Activated CD4-positive, alpha-beta T cell treated with anti-CD3 and anti-CD28 coated beads, Interleukin-10, Interleukin-2, amounts not matched to agents 100 ng/mL and 50 ng/mL, durations not matched to agents 16 hours and 8 hours (primary cell): Measurements from ENCODE around the gene CERS3.

Experiments used
- DNase-seq: peaks from one replicate; pipeline ENCODE4 v3.0.0-alpha.2; 2020

The CERS3 gene

DNA sequence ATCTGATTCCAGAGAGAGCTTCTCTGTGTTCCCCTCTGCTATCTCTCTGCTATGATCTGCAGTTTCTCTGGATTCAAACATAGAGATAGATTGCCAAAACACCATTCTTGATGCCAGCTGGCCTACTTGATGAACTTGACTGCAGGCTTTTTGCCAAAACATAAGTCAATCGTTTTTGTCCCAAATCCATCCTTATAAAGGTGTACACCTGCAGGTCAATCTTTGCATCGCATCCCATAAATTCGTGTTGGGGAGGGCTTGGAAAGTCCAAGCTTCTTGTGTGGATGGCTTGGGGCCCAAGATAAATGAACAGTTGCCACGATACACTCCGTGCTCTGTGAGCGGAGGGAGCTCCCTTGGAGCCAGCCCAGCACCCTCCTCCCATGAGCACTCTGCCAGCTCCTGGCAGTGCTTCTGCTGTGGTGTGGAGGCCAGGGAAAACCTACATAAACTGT, 2.7 kb downstream of the CERS3 start:
- DNase-seq = no peak

DNA sequence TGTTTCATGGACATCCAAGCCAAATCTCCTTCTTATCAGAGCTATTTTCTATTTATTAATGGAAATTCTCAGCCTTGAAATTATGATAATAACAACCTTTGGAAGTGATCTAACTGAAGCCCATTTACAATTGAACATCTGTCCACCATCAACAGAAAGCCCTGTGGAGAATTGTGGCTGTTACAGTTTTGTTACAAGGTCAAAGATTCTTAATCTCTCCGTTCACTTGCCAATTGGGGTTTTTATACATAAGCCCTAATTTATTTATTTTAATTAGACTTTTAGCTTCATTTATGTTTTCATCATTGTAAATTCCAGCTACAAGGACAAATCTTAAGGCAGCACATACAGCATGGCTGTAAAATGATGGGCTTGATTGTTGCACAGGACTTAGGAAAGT, 3.3 kb downstream of the CERS3 start:
- DNase-seq = no peak

DNA sequence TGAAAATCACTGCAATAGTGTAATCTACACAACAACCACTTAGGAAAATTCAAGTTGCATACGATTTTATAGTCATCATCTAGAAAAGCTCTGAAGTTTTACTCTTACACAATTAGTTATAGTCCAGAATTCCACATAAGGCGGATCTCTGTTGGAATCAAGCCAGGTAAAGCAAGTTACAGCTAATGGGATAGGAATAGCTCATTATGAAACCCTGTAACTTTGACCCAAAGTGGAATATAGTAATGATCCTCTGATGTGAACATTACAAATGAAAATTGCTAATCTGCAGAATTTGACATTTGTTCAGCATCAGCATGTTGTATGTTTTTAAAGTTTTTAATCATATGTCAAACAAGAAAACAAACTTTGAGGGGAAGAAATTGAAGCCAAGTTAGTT, 4.4 kb downstream of the CERS3 start:
- no peak for DNase-seq

DNA sequence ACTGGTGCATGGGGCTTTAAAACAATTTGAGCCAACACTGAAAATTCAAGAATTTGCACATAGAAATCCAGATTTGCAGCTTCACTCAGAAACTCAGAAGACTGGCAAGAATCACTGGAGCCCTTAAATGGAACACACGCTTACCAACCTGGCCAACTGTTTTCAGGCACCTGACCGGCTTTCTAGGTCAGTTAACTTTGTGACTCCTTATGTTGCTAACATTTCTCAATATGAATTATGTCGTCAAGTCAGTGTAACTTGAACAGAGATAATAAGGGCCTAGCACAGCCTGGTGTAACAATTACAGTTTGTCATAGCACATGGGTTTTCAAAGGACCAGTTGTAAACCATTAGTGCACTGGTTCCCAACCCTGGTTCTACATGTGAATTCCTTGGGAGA, 6.8 kb downstream of the CERS3 start:
- no peak for DNase-seq

DNA sequence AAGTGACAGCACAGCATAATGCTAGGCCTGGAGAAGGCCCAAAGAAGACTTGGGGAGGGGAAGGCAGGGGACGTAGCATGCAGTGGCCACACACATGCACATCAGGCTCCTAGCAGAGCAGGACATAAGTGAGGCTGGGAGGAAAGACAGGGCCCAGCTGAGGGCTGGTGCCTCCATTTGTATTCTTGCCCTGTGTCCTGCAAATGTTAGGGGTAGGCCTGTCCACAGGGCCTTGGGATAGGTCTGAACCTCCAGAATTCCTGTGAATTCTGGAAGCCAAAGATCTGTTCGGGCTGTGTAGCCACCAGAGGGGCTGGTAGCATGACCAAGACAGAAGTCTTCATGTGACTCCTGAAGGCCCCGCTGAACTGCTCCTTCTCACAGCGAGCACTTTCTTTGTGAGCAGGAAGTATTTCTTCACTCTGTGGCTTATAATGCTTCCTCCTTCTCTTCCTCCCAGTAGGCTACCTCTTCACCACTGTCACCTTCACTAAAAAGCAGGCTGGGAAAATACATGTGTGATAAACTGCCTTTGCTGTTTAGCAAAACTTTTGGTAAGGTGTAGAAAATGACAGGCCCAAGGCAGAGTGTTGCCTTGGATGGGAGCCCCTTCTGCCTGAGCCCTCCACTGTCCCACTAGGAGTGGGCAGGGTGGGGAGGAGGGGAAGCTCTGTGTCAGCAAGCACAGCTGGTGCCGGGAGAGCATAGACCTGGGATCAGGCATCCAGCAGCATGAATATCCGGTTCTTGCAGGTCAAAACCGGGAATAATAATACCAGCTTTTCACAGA, 8.4 kb downstream of the CERS3 start:
- peak; percentile 38 for DNase-seq

DNA sequence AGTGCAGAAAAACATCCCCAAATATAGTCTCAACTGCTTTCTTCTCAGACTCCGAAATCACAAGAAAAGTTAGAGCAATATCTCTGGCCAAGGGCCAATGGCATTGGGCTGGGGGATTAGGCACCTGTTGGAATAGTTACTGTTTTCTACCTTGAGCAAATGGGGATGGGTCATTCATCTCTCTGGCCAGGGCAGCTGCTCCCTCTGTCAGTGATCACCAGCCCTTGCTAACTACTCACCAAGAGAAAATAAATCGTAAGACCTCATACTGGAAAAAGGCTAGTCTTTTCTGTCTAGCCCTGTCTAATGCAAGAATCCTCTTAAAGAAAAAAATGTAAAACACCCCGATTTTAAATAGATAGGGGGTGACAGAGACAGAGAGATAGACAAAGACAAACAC, 10.9 kb downstream of the CERS3 start:
- no peak for DNase-seq

DNA sequence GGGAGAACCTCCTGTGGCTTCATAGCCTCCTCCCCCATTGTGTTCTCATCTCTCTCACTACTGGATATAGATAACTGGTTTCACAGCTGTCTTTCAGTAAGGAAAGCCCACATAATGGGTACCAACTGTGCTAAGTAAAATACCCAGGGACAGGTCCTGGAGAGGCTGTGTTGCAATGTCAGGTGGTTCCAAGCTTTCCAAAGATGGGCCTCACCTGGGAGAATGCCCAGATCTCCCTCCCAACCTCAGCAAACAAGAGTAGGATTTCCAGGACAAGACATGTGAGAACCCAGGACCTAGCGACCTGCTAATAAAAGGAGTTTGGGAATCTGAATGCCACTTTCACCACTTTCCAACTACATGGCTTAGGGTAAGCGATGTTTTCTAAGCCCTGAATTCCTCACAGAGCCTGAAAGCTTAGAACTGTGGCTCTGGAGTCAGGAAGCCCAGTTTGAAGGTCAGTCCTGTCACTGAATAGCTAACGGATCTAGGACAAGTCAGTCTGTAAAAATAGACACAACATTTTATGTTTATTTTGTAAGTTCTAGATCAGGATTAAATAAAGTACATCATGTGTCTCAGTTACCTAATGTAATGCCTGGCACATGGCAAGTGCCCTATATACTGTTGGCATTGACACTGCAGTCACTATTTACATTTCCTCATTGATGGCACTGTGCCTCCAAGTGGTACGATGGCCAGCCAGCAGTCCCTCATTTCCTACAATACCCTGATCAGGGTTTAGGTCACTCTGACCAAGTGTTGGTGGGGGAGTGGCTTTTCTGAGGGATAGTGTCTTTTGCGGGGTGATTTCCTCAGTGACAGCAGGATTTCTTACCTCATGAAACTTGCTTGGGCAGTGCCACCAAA, 11.9 kb downstream of the CERS3 start:
- no peak for DNase-seq

DNA sequence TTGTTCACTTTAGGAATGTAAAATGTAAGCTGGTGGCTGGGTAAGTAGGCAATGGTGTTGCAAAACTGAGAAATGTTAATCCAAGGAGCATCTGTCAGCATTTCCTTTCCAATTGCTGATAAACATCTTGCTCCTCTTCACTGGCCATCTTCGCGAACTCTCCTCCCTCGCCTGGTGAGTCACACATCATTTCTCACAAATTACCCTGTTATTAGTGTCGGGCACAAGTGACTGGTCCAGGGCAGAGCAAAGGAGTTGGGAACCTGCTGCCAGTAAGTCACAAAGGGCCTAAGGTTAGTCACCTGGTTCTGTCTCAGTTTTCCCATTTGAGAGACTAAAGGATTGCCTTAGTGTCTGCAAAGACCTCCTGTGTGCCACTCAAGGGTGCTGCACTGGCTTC, 13.0 kb downstream of the CERS3 start:
- no peak for DNase-seq

DNA sequence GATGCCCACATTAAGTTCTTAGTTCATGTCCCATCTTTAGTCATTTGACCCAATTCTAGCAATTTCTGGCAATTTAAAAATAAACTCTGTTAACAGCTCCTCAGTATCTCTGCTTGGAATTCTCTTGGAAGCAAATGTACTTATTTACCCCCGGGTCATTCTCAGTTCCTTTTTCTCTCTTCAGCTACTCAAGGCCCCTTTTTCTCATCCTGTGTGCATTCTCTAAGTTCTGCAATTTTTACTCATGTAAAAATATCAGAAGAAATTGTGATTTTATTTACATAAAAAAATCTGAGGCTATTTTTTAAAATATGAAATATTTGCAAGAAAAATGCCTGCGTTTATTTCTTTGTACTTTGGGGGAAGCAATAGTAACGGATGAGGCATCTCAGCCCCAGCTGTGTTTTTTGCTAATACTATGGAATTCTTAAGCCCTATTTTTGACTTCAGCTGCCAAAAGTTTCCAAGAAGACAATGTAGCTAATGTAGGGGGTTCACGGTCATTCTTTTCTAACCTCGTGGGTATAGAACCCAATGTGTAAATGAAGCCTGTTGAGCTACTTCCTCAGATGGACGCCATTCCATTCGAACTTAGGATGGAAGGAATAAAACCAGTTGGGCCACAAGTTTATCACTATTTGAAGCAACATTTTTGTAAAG, 20.0 kb downstream of the CERS3 start:
- no peak for DNase-seq

DNA sequence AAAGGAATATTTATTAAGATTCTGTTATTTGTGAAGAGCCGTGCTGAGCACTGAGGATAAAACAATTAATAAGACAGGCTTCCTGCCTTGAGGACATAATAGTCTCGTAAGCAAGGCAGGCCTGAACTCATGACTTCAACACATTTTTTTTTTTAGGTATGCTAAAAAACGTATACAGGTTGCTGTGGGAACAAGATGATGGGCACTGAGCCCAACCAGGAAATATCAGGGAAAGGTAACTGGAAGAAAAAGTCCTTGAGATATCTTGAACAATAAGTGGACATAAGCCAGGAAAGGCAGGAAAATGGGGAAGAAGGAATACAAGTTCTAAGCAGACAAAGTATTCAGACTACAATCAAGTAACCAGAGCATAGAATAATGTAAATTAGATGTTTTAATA, 26.1 kb downstream of the CERS3 start:
- no peak for DNase-seq

DNA sequence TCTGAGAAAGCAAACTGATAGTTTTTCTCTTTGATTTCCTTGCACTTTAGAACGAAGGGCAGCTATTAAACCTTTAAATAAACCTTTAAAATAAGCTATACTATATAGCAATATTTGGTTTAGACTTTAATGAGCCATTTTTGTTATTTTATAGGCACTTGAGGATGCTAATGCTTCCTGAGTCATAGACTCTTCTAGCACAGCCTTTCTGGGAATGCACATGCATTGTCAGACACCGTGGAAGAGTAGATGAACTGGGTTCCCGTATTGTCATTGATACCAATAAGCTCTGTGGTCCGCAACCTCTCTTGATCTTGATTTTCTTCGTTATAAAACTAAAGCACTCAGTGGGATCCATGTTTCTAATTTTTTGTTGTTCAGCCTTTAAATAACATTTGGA, 27.6 kb downstream of the CERS3 start:
- no peak for DNase-seq

DNA sequence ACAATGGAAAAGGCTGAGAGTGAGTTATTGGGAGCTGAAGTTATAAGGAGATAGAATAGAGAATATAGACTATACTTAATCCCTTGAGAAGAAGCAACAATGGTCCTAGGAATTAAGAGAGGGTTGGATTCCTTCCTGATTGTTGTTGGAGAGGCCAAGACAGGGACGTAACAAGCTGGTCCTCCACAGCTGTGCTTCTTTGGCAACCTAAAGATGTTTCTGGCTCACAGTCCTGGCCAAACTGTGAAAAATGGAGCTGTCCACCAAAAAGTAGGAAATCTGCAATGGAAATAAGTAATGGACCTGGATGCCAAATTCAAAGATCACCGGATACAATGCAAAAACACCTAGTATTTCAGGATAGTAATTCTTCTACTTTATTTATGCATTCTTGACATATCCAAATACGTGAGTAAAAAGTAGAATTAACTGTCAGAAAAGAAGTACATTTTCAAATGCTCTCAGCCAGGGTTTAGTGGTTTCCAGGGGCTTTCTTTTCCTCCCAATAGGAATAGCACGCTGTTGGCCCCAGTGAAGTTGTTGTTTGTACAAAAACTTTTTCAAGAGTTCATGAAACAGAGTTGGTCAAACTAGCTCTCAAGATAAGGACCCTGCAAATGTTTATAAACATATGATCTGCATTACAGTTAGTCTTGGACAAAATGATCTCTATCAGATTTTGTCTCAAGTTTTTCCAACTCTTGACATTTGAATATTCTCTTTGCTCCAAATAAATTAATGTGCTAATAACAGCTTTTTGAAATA, 28.3 kb downstream of the CERS3 start:
- no peak for DNase-seq

DNA sequence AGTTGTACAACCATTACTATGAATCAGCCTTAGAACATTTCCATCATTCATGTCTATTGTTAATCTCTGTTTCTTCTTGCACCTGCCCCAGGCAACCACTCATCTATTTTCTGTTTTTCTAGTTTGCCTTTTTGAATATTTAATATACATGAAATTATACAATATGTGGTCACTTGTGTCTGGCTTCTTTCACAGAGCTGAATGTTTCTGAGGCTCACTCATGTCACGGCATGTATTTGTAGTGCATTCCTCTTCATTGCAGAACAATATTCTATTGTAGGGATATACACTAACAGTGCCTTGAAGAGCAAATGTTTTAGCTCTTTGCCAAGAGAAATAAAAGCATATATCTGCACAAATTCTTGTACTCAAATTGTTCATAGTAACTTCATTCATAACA, 32.9 kb downstream of the CERS3 start:
- no peak for DNase-seq

DNA sequence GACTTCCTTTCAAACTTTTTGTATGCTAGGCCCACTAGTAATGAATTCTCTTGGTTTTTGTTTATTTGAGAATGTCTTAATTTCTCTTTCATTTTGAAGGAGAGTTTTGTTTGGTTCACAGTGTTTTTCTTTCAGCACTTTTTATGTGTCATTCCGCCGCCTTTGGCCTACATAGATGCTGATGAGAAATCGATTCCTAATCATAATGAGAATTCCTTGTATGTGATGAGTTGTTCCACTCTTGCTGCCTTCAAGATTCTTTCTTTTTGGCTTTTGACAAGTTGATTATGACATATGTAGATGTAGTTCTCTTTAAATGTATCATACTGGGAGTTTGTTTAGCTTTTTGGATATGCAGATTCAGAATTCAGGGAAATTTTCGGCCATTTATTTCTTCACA, 35.5 kb downstream of the CERS3 start:
- peak; percentile 2 for DNase-seq

DNA sequence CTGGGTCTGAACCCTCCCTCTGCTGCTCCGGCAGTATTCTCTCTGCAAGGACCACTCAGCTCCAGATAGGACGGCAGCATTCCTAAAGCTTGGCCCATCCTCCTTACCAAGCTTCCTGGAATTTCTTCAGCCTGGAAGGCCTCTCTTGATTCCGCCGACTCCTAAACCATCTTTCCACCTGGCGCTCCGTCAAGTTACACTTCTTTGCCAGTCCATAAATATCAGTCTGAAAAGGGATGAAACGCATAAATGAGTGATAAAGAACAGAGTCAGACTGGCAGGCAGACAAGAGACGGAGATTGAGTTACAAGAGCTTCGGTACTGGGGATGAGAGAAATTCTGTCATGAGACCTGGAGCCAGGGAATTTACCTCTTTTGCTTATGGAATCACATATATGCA, 44.3 kb downstream of the CERS3 start:
- DNase-seq = no peak

DNA sequence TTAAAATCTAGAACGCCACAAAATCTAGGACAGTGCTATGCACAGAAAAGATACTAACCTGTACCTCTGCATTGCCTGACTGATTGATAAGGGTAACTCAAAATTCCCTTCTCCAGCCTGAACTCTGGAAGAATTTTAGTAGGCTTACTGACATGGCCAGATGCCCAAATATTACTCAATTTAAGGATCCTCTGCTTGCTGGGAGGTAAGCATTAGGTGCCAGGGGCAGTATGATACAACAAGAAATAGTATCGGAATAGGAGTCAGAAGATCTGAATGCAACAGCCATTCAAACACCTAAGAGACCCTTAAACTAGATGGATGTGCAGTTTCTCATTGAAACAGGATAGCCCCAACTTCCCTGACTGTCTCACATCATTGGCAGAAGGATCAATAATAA, 45.4 kb downstream of the CERS3 start:
- DNase-seq = no peak

DNA sequence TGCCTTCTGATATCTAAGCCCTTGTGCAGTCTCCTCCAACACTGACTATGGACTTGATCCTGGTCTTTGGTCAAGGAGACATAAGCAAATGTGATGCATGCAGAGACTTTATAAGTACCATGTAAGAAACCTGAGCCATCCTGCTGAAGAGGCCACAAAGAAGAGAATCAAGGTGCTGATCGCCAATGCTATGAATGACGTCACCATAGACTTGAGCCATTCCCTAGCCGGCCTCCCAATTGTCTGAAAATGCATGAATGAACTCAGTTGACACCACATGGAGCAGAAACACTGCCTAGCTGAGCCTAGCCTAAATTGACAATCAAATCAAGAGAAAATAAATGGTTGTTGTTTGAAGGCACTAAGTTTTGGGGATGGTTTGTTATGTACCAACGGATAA, 51.9 kb downstream of the CERS3 start:
- DNase-seq = no peak

DNA sequence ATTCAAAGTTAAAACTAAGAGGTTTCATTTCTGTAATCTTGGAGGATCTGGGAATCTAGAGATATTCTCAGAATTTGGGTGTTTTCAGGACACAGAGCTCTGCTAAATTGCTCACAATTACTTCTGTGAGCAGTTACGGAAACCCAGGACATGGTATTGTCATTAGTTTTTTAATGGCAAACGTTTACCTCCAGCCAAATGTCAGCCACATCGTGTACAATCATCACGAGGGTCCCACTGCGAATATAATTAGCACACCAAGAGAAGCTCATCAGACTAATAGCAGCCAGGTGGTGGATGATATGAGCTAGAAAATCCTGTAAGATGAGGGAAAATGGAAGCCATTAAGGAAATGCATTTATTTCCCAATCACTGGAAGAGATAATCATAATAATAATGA, 56.0 kb downstream of the CERS3 start:
- DNase-seq = no peak

DNA sequence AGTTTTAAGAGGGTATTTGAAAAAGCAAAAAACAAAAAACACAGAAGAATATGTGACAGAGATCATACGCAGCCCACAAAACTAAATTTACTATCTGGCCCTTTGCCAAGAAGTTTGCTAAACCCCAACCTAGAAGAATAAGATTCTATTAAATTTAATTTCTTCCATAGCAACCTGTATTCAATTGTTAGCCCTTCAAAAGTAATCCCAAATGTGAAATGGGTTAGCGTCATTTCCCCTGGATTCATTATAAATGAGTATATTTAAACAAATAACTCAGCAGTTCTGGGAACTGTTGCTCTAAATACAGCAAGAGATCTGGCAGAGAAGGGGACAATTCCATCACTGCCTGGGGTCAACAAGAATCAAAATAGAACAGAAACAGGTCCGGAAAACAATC, 56.8 kb downstream of the CERS3 start:
- DNase-seq = no peak

DNA sequence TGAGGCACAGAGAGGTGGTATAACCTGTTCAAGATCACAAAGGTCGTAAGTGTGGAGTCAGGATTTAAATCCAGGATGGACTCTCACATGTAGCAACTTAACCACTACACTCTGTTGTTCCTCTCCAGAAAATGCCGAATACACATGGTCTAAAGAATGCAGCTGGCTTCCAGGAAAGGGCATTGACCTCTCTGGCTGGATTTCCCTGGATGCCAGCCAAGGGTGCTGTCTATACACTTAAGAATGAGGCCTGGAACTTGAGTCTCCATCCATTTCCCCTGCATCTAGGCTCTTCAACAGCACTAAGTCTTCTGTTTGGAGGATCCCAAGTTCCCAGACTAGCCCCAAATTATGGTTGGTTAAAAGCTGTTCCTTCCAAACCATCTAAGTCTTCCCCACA, 60.5 kb downstream of the CERS3 start:
- DNase-seq = no peak

DNA sequence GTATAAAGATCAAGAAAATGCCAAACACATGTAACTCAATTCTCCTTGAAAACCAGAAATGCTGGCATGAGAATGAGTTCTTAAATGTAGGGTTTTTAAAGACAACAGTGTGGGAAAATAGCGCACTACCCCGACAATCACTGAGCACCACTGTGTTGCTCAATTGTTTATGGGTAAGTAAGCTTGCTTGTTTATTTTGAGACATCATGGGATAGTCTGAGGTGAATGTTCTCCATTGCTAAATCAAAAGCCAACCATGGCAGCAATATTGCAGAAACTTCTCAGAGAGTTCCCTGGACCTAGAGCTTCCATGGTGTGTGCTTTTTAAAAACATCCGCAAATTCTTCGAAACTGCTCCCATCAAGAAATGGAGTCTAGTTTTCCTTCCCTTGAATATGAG, 62.7 kb downstream of the CERS3 start:
- DNase-seq = no peak

DNA sequence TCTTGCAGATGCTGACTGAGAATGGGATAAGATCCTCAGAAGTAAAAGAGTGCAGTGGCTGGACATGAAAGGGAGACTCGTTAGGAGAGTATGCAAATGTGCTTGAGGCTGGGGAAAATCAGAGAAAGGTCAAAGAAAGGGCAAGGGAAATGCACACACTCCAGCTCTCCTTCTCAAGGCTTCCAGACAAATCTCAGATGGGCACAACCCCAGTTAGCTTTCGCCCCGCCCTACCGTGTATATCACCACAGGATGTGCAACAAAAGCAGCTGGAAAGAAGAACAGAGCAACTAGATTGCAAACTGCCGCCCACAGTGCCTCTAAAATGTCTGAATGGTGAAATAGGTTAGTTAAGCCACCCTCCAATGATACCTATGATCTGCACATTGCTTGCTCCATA, 63.9 kb downstream of the CERS3 start:
- DNase-seq = no peak

DNA sequence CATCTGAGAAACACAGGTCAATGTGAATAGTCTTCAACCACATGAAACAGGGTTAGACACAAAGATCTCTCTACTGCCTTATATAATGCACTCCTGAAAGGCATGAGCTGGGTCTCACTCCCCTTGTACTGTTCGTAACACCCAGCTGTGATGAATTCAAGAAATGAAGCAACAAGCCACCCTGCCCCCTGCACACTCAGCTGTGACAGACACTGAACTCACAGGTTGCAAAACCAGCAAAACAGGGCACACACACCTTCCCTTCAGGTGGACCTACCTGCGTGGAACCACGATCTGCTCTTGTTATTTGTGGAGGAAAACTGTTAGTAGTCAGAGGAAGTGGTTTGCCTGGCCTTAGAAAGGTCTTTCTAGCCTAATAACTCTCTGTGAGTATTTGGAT, 64.5 kb downstream of the CERS3 start:
- no peak for DNase-seq
